HepG2 (cell line): Measurements from ENCODE around the gene HSPA1B. TPM values are rescaled to one million over a fixed set of nuclear protein-coding genes. Genes with fewer than 3 reads are reported as not detected.

Experiments
- ARNT ChIP-seq: fragments of 450-650 bp; IDR thresholded peaks from 2 replicates; pipeline ENCODE4 v1.6.1; 2017
- CAMTA2 ChIP-seq: sonication (generic); formaldehyde crosslinking; IDR thresholded peaks from 2 replicates; pipeline ENCODE4 v1.4.0; 2020; ENCODE audit warnings: mild to moderate bottlenecking, missing genetic modification reagents, borderline replicate concordance
- CBX1 ChIP-seq: IDR thresholded peaks from one replicate; pipeline ENCODE4 v1.6.1; 2016; ENCODE audit warnings: antibody characterized with exemption, low read depth
- CENPBD1 ChIP-seq: sonication (generic); formaldehyde crosslinking; IDR thresholded peaks from 2 replicates; pipeline ENCODE4 v1.8.0; 2022; ENCODE audit warnings: missing genetic modification reagents, low read depth, mild to moderate bottlenecking, borderline replicate concordance
- CTCF ChIP-seq: sonication (generic); formaldehyde crosslinking; IDR thresholded peaks from 2 replicates; pipeline ENCODE4 v1.5.0; 2020; ENCODE audit warnings: mild to moderate bottlenecking, missing genetic modification reagents, moderate library complexity
- EED ChIP-seq: sonication (generic); formaldehyde crosslinking; IDR thresholded peaks from 2 replicates; pipeline ENCODE4 v1.5.0; 2020; ENCODE audit warnings: mild to moderate bottlenecking, missing genetic modification reagents
- HOXA9 ChIP-seq: sonication (generic); formaldehyde crosslinking; IDR thresholded peaks from 2 replicates; pipeline ENCODE4 v1.8.1; 2022; ENCODE audit warnings: missing genetic modification reagents, mild to moderate bottlenecking, moderate library complexity, borderline replicate concordance
- NRL ChIP-seq: sonication (generic); formaldehyde crosslinking; IDR thresholded peaks from 2 replicates; pipeline ENCODE4 v1.5.0; 2020; ENCODE audit warnings: missing genetic modification reagents, mild to moderate bottlenecking, moderate library complexity, borderline replicate concordance
- PCBP1 ChIP-seq: fragments of 200-400 bp; formaldehyde crosslinking; IDR thresholded peaks from 2 replicates; pipeline ENCODE4 v1.6.1; 2017; ENCODE audit warnings: mild to moderate bottlenecking, low read depth, low read length, borderline replicate concordance
- PITX1 ChIP-seq: sonication (generic); formaldehyde crosslinking; IDR thresholded peaks from 2 replicates; pipeline ENCODE4 v1.5.1; 2020; ENCODE audit warnings: mild to moderate bottlenecking, missing genetic modification reagents
- POLR2A ChIP-seq, 2 experiments: IDR thresholded peaks; 2 replicates each; pipeline ENCODE4 v1.6.1; 2011; ENCODE audit warnings: low read depth in 2 of 2, low read length in 2 of 2, mild to moderate bottlenecking in 1 of 2, moderate library complexity in 1 of 2; ENCODE audit not compliant: insufficient read depth in 1 of 2
- PRMT3 ChIP-seq: sonication (generic); formaldehyde crosslinking; IDR thresholded peaks from 2 replicates; pipeline ENCODE4 v1.8.1; 2022; ENCODE audit warnings: low read depth, mild to moderate bottlenecking, moderate library complexity, missing genetic modification reagents, borderline replicate concordance
- RFXAP ChIP-seq: sonication (generic); formaldehyde crosslinking; IDR thresholded peaks from 2 replicates; pipeline ENCODE4 v1.4.0; 2020; ENCODE audit warnings: missing genetic modification reagents, borderline replicate concordance
- RXRA ChIP-seq: sonication (generic); formaldehyde crosslinking; IDR thresholded peaks from 2 replicates; pipeline ENCODE4 v1.5.1; 2020; ENCODE audit warnings: missing genetic modification reagents
- STAT6 ChIP-seq: sonication (generic); formaldehyde crosslinking; IDR thresholded peaks from 2 replicates; pipeline ENCODE4 v1.4.0; 2020; ENCODE audit warnings: missing genetic modification reagents, mild to moderate bottlenecking, borderline replicate concordance
- TEAD3 ChIP-seq: optimal IDR thresholded peaks from 2 replicates; pipeline ENCODE3; 2016; ENCODE audit warnings: borderline replicate concordance
- YEATS4 ChIP-seq: sonication (generic); formaldehyde crosslinking; IDR thresholded peaks from 2 replicates; pipeline ENCODE4 v1.4.0; 2020; ENCODE audit warnings: missing genetic modification reagents, borderline replicate concordance
- ZBTB20 ChIP-seq: sonication (generic); formaldehyde crosslinking; IDR thresholded peaks from 2 replicates; pipeline ENCODE4 v1.8.1; 2023; ENCODE audit warnings: missing genetic modification reagents, low read depth, mild to moderate bottlenecking, borderline replicate concordance
- ZNF263 ChIP-seq: sonication (generic); formaldehyde crosslinking; IDR thresholded peaks from 2 replicates; pipeline ENCODE4 v1.4.0; 2020; ENCODE audit warnings: missing genetic modification reagents
- ZNF484 ChIP-seq: sonication (generic); formaldehyde crosslinking; IDR thresholded peaks from 2 replicates; pipeline ENCODE4 v1.5.1; 2020; ENCODE audit warnings: mild to moderate bottlenecking, low read depth, missing genetic modification reagents, borderline replicate concordance
- ZNF570 ChIP-seq: sonication (generic); formaldehyde crosslinking; IDR thresholded peaks from 2 replicates; pipeline ENCODE4 v1.4.0; 2020; ENCODE audit warnings: mild to moderate bottlenecking, missing genetic modification reagents, borderline replicate concordance
- ZNF576 ChIP-seq: sonication (generic); formaldehyde crosslinking; IDR thresholded peaks from 2 replicates; pipeline ENCODE4 v1.4.0; 2020; ENCODE audit warnings: mild to moderate bottlenecking, missing genetic modification reagents
- ZNF816 ChIP-seq: sonication (generic); formaldehyde crosslinking; IDR thresholded peaks from 2 replicates; pipeline ENCODE4 v1.8.0; 2022; ENCODE audit warnings: missing genetic modification reagents, mild to moderate bottlenecking, borderline replicate concordance
- polyA plus RNA-seq, 8 experiments: library from polyadenylated mRNA; depleted of rRNA in 3 of 8; stranded (reverse) in 7 of 8; unstranded in 1 of 8; fragments of >200 nt; fragmentation: Illumina TruSeq in 4 of 8; extraction: Trizol in 4 of 8; gene quantifications; 2 replicates each; pipeline versions ENCODE4 v1.2.1 to v1.2.3, GENCODE V29; 2011 to 2016; ENCODE audit warnings: low read depth in 4 of 8, missing spikeins in 1 of 8, mixed read lengths in 1 of 8; ENCODE audit not compliant: insufficient read depth in 1 of 8
- total RNA-seq, 5 experiments: library from RNA; depleted of rRNA; stranded (reverse); fragments of >200 nt; fragmentation: Illumina TruSeq; extraction: Trizol; gene quantifications; 2 replicates each; pipeline ENCODE4 v1.2.3, GENCODE V29; 2016; ENCODE audit warnings: low read depth in 1 of 5
- TF ChIP-seq, protein P1 (sequence below): sonication (generic); formaldehyde crosslinking; IDR thresholded peaks from 2 replicates; pipeline ENCODE4 v1.8.1; 2023; ENCODE audit warnings: mild to moderate bottlenecking, missing genetic modification reagents
- TF ChIP-seq, protein P2 (sequence below): sonication (generic); formaldehyde crosslinking; IDR thresholded peaks from 2 replicates; pipeline ENCODE4 v1.8.0; 2022; ENCODE audit warnings: mild to moderate bottlenecking, missing genetic modification reagents, moderate library complexity

HSPA1B gene
- total and polyA plus RNA-seq, 2 of the 13 experiments (the other 11 are each of a cell fraction or from before 2014, with no cell fraction given), result 26.0 to 186 TPM

DNA sequence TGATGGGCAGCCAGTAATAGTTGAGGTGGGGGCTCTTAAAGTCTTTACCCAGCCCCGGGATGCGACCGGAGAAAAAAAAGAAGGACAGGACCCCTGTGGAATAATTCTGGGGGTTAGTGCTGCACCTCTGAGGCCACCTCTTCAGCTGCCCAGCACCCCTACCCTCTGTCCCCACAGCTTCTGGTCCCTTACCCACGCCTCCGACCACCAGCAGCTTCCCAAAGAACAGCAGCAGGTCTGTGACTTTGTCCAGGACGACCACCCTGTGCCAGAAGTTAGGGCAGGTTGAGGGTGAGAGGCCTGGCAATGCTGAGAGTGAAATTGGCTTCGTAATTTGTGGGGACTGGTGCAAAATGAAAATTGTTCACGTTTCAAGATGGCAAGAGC, 37.3 kb downstream of the HSPA1B start (continued):
- TF ChIP-seq POLR2A (IDR thresholded peaks at IDR 0.05; ENCODE audit: insufficient read depth in 1 of 2, low read depth in 2 of 2, low read length in 2 of 2), result no peak
- TF ChIP-seq NRL, result peak; percentile 41; the same call in 1 of the 2 replicates
- no peak for TF ChIP-seq ZNF263 (CRISPR knock-in tag)
- TF ChIP-seq RFXAP, result no peak
- TF ChIP-seq ZNF484 (CRISPR knock-in tag), result no peak
- TF ChIP-seq, protein P1, sequence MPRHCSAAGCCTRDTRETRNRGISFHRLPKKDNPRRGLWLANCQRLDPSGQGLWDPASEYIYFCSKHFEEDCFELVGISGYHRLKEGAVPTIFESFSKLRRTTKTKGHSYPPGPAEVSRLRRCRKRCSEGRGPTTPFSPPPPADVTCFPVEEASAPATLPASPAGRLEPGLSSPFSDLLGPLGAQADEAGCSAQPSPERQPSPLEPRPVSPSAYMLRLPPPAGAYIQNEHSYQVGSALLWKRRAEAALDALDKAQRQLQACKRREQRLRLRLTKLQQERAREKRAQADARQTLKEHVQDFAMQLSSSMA (CRISPR knock-in tag), result no peak
- no peak for TF ChIP-seq CENPBD1 (CRISPR knock-in tag)
- no peak for TF ChIP-seq TEAD3 (CRISPR knock-in tag)
- TF ChIP-seq, protein P2, sequence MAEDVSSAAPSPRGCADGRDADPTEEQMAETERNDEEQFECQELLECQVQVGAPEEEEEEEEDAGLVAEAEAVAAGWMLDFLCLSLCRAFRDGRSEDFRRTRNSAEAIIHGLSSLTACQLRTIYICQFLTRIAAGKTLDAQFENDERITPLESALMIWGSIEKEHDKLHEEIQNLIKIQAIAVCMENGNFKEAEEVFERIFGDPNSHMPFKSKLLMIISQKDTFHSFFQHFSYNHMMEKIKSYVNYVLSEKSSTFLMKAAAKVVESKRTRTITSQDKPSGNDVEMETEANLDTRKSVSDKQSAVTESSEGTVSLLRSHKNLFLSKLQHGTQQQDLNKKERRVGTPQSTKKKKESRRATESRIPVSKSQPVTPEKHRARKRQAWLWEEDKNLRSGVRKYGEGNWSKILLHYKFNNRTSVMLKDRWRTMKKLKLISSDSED, result no peak
- no peak for TF ChIP-seq CTCF (CRISPR knock-in tag)
- TF ChIP-seq ZBTB20 (CRISPR knock-in tag), result no peak
- no peak for TF ChIP-seq PITX1 (CRISPR knock-in tag)
- TF ChIP-seq ZNF816, result no peak
- TF ChIP-seq CAMTA2, result 0 out of 2 replicates have a peak, but pooled peaks have one; percentile 7
- no peak for TF ChIP-seq PCBP1
- TF ChIP-seq ZNF570, result no peak
- TF ChIP-seq CBX1, result no peak
- no peak for TF ChIP-seq YEATS4 (CRISPR knock-in tag)
- no peak for TF ChIP-seq HOXA9 (CRISPR knock-in tag)
- TF ChIP-seq ZNF576 (CRISPR knock-in tag), result no peak
- no peak for TF ChIP-seq EED (CRISPR knock-in tag)
- TF ChIP-seq STAT6 (CRISPR knock-in tag), result 0 out of 2 replicates have a peak, but pooled peaks have one; percentile 32
- TF ChIP-seq PRMT3 (CRISPR knock-in tag), result no peak
- no peak for TF ChIP-seq RXRA (CRISPR knock-in tag)
- no peak for TF ChIP-seq ARNT
